Stimulated activated CD4-positive, alpha-beta T cell treated with anti-CD3 and anti-CD28 coated beads, Interleukin-12 subunit alpha, Interleukin-12 subunit beta, amount 100 ng/mL, for 24 hours (primary cell): ENCODE measurements around the gene NFATC3.
"Not testable (repeated sequence)": the region's sequence is repeated elsewhere in the genome, so short reads cannot be mapped to it uniquely, and the experiment has no call there.

ENCODE experiments used
- DNase-seq, 2 experiments: peaks; one replicate each; pipeline ENCODE4 v3.0.0-alpha.2; 2020; ENCODE audit warnings: low read depth in 2 of 2

NFATC3 gene

DNA sequence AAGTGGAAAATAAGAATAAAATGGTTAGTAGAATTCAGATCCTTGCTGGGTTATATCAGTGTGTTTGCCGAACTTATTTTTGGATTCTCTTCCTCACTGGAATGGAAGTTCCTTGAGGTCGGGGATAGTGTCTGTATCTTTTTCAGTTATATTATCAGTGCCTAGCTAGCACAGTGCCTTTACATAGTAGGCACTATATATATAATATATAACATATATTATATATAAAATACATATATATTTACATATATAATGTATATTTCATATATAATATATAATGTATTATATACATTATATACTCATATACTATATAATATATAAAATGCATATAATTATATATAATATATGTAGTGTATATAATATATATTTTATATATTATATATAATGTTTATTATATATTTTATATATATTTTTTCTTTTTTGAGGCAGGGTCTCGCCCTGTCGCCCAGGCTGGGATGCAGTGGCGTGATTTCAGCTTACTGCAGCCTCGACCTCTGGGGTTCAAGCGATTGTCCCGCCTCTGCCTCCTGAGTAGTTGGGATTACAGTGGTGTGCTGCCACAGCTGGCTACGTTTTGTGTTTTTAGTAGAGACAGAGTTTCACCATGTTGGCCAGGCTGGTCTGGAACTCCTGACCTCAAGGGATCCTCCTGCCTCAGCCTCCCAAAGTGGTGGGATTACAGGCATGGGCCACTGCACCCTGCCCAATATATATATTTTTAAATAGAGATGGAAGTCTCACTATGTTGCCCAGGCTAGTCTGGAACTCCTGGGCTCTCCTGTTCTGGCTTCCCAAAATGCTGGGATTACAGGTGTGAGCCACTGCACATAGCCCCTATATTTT, 3.2 kb downstream of the NFATC3 start:
- no peak for DNase-seq

DNA sequence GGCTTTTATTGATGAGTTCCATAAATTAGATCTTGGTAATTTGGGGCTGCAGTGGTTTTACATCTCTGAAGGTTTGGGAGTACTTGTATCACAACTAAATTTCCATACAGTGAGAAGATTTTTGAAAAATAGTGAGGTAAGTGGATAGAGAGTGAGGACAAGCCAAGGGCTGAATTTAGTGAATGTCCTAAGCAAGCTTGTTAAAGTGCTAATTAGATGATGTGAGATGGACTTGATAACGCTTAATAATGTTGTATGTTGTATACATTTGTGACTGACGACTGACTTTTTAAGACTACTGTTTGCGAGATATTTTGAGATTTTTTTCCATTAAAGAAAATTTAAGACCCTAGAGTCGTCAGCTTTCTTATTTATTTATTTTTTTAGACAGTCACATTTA, 3.9 kb downstream of the NFATC3 start:
- DNase-seq: no peak

DNA sequence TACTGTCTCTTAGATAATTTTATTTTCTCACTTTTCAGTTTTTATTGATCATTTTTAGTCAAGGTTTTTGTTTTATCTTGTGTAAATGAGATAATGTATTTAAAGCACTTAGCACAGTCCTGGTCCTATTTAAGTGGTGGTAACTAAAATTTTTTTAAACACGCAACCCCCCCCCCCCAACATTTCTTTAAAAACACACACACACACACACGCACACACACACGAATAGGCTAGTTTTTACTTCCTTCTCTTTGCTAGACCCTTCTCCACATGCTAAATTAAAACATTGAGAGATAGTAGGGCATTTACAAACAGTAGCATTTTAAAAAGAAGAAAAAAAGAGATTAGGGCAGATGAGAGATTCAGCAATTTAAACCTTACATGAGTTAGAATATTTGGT, 5.0 kb downstream of the NFATC3 start:
- no peak for DNase-seq

DNA sequence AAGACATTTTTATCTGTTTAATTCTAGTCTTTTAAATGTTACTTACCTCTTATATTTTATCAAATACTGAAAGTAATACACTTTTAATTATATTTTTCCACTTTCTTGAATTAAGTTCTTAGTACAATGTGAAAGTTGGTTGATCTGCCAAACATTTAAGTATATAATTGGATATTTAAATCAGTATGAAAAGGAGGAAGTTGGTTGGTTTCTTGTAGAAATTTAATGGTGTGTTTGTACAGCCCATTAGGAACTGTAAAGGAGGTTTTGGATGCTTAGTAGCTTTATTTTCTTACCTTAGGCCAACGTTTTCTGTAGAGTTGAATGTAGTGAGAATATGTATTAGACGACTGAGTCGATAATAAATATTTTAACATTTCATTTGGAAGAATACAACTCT, 5.4 kb downstream of the NFATC3 start:
- no peak for DNase-seq

DNA sequence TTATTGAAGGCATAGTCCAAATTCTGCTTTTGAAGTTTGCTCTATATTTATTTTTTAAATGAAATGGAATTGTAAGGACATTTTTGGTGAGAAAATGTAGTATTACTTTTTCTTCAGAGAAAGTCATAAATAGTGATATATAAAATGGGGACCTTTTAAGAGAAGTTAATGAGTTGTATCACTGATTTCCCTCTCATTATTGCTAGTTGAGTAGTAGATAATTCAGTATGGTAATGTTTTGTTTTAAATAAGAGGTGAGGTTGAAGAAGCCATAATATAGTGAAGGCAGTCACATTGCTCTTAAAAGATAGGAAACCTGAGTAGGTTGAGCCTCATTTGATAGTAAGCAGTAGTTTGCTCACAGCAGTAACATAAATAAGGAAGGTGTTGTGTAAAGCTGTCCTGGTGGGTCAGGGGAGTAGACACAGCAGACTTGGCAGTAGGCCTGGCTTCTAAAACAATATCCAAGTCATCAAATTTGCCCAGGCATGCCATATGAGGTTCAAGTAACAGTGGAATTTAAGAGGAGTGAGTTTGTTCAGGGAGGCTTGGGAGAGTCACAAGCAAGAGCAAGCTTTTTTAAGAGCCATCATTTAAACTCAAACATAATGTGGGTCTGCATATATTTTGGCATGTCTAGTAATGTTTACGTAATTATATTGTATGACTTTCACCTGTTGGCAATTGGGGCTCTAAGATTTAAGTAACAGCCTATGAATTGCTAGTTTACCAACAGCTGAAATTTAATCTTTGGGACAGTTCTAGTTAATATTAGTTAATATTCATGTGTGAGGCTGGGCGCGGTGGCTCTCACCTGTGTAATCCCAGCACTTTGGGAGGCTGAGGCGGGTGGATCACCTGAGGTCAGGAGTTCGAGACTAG, 6.5 kb downstream of the NFATC3 start:
- DNase-seq: no peak

DNA sequence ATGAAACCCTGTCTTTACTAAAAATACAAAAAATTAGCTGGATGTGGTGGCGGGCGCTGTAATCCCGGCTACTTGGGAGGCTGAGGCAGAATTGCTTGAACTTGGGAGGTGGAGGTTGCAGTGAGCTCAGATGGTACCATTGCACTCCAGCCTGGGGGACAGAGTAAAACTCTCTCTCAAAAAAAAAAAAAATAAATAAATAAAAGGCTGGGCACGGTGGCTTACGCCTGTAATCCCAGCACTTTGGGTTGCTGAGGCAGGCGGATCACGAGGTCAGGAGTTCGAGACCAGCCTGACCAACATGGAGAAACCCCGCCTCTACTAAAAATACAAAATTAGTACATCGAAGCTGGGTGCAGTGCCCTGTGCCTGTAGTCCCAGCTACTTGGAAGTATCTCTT, 7.1 kb downstream of the NFATC3 start:
- not testable (repeated sequence) for DNase-seq

DNA sequence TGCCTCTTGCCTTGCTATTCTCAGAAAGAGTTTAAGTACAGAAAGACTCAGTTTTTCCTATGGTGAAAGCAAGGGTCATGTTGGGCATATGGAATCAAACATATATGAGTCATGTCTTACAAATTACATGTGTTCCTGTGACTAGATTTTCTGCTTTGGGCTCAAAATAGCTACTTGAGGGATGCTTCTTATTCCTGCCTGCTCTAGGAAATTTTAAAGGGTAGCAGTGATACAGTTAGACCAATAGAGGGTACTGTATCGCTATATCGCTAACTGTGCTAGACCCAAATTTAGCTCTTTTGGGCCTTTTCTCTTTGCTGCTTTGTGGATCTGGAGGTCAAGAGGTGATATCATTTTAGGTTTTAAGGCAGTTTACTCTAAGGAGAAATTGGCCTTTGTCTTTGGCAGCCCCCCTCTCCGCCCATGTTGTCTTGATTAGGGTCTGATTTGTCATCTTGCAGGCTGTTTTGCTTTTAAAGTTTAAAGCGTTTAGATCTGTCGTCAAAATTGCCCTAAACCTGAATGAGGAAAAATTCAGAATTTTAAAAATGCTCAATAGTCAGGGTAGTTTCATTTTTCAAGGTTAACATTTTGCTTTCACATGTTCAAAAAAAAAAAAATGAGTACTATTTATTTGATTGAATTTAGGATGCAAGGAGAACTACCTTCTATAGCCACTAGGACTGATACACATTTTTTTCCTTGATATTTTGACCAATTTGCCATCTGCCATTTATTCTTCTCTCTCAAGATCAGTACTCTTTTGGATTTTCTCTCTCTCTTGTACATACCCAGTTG, 8.8 kb downstream of the NFATC3 start:
- no peak for DNase-seq

DNA sequence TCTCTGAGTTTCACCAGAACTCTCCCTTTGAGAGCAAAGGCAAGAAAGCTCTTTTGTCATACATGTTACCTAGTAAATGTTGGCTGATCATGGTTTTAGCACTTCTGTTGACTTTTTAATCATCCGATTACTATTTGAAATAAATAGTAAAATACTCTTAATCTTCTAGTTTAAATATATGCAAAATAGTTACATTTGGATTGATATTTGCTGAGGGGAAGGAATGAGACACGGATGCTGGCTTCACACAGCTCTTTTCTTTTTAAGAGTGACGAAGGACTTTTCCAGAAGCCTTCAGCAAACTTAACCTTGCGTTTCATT, 9.4 kb downstream of the NFATC3 start:
- DNase-seq: no peak

DNA sequence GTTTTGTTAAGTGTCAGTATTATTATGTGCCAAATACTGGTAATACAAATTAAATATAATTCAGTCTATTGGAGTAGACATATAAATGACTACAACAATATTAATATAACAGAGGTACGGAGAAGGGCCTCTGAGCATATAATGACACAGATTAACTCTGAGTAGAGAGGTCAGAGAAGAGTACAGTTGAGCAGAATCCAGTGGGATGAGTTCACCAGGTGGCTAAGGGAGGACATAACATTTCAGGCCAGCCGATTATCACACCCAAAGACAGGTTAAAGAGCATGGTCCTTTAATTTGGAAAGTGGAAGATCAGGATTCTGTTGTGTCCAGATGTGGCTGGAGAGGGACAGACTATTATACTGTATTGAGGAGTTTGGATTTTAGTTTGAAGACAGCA, 11.3 kb downstream of the NFATC3 start:
- DNase-seq: no peak

DNA sequence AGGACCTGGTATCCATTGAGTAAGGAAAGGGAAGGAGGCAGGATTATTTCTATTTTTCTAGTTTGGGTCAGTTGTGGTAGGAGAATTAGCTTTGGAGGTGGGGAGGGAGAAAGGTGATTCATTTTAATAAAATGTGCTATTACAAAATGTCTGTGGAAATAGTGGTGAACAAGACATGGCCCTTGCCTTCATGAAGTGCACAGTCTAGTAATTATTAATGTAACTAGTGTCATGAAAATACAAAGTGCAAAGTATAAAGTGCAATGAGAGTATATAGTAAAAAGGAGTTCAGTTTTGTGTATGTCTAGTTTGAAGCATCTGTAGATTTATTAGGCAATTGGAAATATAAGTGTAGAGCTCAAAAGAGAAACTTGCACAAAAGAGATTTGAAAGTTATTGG, 11.9 kb downstream of the NFATC3 start:
- DNase-seq: no peak

DNA sequence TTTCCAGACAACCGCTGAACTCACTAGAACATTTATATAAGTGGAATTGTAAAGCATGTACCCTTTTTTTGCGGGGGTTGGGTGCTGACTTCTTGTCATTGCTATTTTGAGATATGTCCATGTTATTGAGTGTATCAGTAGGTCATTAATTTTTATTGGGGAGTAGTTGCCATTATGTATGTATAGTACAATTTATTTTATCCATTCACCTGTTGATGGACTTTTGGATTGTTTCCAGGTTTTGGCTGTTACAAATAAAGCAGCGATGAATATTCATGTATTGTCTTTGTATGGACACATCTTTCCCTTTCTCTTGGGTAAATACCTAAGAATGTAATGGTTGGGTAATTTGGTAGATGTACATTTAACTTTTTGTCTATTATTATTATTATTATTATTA, 12.7 kb downstream of the NFATC3 start:
- no peak for DNase-seq

DNA sequence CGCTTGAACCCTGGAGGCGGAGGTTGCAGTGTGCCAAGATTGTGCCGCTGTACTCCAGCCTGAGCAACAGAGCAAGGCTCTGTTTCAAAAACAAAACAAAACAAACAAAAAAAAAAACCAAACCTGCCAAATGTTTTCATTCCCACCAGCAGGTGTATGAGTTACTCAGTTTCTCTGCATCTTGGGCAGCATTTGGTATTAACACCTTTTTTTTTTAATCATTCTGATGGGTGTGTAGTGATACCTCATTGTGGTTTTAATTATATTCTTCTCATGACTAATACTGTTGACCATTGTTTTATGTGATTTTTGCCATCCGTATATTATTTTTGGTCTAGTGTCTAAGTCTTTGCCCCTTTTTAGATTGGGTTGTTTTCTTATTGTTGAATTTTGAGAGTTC, 15.3 kb downstream of the NFATC3 start:
- no peak for DNase-seq

DNA sequence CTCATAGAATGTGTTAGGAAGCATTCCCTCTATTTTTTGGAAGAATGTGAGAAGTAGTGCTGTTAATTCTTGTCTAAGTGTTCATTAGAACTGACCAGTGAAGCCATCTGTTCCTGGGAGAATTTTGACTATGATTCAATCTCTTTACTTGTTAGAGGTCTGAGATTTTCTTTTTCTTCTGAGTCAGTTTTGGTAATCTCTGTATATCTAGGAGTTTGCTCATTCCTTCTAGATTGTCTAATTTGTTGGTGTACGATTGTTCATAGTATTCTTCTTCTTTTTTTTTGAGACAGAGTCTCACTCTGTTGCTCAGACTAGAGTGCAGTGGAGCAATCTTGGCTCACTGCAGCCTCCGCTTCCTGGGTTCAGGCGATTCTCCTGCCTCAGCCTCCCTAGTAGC, 20.4 kb downstream of the NFATC3 start:
- DNase-seq: no peak

DNA sequence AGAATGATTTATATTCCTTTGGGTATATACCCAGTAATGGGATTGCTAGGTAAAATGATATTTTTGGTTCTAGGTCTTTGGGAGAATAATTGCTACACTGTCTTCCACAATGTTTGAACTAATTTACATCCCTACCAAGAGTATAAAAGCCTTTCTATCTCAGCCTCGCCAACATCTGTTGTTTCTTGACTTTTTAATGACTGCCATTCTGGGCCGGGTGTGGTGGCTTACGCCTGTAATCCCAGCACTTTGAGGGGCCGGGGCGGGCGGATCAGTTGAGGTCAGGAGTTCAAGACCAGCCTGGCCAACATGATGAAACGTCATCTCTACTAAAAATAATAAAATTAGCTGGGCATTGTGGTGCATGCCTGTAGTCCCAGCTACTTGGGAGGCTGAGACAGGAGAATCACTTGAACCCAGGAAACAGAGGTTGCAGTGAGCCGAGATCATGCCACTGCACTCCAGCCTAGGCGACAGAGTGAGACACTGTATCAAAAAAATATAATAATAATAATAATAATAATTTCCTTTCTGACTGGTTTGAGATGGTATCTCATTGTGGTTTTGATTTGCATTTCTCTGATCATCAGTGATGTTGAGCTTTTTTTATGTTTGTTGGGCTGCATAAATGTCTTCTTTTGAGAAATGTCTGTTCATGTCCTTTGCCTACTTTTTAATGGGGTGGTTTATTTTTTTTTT, 22.2 kb downstream of the NFATC3 start:
- not testable (repeated sequence) for DNase-seq

DNA sequence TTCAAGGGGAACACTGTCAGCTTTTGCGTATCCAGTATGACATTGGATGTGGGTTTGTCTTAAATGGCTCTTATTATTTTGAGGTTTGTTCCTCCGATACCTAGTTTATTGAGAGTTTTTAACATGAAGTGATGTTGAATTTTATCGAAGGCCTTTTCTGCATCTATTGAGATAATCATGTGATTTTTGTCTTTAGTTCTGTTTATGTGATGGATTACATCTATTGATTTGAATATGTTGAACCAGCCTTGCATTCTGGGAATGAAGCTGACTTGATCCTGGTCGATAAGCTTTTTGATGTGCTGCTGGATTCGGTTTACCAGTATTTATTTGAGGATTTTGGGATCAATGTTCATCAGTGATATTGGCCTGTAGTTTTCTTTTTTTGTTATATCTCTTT, 24.0 kb downstream of the NFATC3 start:
- DNase-seq: not testable (repeated sequence)

DNA sequence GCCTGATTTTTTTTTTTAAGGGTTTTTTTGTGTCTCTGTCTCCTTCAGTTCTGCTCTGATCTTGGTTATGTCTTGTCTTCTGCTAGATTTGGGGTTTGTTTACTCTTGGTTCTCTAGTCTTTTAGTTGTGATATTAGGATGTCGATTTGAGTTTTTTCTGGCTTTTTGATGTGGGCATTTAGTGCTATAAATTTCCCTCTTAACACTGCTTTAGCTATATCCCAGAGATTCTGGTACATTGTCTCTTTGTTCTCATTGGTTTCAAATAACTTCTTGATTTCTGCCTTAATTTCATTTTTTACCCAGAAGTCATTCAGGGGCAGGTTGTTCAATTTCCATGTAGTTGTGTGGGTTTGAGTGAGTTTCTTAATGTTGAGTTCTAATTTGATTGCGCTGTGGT, 25.4 kb downstream of the NFATC3 start:
- DNase-seq: not testable (repeated sequence)

DNA sequence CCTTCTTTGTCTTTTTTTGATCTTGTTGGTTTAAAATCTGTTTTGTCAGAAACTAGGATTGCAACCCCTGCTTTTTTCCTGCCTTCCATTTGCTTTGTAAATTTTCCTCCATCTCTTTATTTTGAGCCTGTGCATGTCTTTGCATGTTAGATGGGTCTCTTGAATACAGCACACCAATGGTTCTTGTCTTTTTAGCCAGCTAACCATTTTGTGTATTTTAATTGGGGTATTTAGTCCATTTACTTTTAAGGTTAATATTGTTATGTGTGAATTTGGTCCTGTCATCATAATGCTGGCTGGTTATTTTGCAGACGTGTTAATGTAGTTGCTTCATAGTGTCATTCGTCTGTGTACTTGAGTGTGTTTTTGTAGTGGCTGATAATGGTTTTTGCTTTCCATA, 26.2 kb downstream of the NFATC3 start:
- no peak for DNase-seq

DNA sequence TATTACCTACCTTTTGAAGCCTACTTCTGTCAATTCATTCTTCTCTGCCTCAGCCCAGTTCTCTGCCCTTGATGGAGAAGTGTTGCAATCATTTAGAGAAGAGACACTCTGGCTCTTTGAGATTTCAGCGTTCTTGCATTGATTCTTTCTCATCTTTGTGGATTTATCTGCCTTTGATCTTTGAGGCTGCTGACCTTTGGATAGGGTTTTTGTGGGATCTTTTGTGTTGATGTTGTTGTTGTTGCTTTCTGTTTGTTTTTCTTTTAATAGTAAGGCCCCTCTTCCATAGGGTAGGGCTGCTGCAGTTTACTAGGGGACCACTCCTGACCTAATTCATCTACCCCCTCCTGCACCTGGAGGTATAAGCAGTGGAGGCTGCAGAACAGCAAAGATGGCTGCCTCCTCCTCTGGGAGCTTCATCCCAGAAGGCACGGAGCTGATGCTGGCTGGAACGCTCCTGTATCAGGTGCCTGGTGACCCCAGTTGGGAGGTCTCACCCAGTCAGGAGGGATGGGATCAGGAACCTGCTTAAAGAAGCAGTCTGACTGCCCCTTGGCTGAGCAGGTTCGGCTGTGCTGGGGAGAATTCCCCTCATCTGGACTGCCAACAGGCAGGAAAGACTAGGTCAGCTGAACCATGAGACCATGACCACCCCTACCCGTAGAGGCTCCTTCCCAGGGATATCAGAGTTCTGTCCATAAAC, 28.0 kb downstream of the NFATC3 start:
- DNase-seq: no peak

DNA sequence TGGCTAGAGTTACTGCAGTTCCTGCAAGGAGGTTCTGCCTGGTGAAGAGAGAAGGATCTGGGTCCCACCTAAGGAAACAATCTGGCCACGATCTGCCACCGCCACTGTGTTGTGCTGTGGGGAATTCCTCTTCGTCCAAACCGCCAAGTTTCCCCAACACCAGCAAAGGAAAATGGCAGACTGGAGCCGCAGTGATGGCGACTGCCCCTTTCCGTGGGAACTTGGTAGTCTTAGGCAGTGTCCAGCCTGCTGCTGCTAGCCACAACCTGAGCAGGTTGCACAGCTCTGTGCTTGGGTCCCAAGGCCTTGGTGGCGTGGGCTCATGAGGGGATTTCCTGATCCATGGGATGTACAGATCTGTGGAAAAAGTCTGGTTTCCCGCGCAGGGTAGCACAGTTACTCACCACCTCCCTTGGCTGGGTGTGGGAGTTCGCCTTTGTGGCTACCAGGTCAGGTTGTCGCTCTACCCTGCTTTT, 28.6 kb downstream of the NFATC3 start:
- no peak for DNase-seq

DNA sequence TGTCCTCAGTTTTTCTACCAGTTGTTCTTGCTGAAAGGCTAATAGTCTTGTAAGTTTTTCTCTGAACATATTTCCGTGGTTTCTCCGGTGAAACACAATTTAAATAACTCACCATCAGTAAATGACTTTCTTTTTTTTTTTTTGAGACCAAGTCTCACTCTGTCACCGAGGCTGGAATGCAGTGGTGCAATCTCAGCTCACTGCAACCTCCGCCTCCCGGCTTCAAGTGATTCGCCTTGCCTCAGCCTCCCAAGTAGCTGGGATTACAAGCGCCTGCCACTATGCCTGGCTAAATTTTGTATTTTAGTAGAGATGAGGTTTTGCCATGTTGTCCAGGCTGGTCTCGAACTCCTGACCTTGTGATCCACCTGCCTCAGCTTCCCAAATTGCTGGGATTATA, 29.8 kb downstream of the NFATC3 start:
- DNase-seq: not testable (repeated sequence)

DNA sequence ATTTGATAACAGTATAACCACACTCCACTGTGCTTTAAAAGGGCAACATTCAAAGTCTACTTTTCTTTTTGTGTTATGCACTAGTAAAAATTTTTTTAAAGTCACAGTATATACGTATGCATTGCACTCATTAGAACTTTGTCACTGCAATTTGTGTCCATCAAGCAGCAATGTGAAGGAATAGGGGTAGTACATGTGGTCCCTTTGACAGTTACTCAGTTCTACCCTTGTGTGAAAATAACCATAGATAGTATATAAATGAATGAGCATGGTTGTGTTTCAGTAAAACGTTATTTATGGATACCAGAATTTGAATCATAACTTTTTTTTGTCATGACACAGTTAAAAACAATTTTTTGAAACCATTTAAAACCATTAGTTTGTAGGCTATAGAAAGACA, 30.7 kb downstream of the NFATC3 start:
- no peak for DNase-seq
